GM23248 (cell line): ENCODE data around the gene BEST2.

Experiments
- EZH2 ChIP-seq: fragments of 200-600 bp; sonication (generic); IDR thresholded peaks from 2 replicates; pipeline ENCODE4 v1.6.1; 2018; ENCODE audit warnings: antibody characterized with exemption, mild to moderate bottlenecking; ENCODE audit not compliant: insufficient read depth, poor library complexity, severe bottlenecking
- EZH2phosphoT487 ChIP-seq: fragments of 200-600 bp; sonication (generic); IDR thresholded peaks from 2 replicates; pipeline ENCODE4 v1.6.1; 2018; ENCODE audit warnings: antibody characterized with exemption, moderate library complexity, mild to moderate bottlenecking, low read depth; ENCODE audit not compliant: insufficient read depth

- TF ChIP-seq EZH2 = no peak
- no peak for TF ChIP-seq EZH2phosphoT487
Observed at GRCh38 chr19:12786952-12787351, 35.4 kb downstream of the BEST2 start.
